B cell (primary cell): ENCODE measurements around the gene BCO2.

ENCODE experiments used
- EZH2 ChIP-seq: IDR thresholded peaks from 2 replicates; pipeline ENCODE4 v1.6.1; 2012; ENCODE audit warnings: borderline replicate concordance, low read depth, mild to moderate bottlenecking, moderate library complexity, low read length; ENCODE audit not compliant: insufficient read depth, poor library complexity, severe bottlenecking
- TF ChIP-seq, protein P1 (sequence below): fragments of 200-600 bp; IDR thresholded peaks from one replicate; pipeline ENCODE4 v1.8.0; 2022; ENCODE audit warnings: antibody characterized with exemption, mild to moderate bottlenecking

DNA sequence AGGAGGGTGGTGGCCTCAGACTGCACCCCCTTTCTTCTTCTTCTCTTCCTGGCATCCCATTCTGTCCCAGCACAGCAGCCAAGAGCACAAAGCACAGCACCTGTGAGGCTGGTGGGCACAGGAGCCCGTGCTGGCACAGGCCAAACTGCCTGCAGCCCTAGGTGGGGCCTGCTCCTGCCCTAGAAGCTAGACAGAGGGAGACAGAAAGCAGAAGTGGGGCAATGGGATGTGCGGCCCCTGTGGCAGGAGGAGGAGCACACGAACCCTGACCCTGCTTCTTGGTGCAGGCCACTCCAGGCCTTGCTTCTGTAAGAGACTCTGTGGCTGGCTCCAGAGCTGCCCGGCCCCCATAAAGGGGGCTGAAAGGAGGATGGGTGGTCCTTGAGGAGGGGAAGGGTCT, 47.0 kb downstream of the BCO2 start:
- TF ChIP-seq, protein P1, sequence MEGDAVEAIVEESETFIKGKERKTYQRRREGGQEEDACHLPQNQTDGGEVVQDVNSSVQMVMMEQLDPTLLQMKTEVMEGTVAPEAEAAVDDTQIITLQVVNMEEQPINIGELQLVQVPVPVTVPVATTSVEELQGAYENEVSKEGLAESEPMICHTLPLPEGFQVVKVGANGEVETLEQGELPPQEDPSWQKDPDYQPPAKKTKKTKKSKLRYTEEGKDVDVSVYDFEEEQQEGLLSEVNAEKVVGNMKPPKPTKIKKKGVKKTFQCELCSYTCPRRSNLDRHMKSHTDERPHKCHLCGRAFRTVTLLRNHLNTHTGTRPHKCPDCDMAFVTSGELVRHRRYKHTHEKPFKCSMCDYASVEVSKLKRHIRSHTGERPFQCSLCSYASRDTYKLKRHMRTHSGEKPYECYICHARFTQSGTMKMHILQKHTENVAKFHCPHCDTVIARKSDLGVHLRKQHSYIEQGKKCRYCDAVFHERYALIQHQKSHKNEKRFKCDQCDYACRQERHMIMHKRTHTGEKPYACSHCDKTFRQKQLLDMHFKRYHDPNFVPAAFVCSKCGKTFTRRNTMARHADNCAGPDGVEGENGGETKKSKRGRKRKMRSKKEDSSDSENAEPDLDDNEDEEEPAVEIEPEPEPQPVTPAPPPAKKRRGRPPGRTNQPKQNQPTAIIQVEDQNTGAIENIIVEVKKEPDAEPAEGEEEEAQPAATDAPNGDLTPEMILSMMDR, result no peak
- no peak for TF ChIP-seq EZH2
